Suppressor macrophage treated with lipopolysaccharide for 1 hour (primary cell): ENCODE data around the gene CWC22.
"Not testable (repeated sequence)": the region's sequence is repeated elsewhere in the genome, so short reads cannot be mapped to it uniquely, and the experiment has no call there.

Source experiments
- DNase-seq, 3 donors: peaks; one replicate each; pipeline ENCODE4 v3.0.0-alpha.2; 2020 to 2022

CWC22 gene

DNA sequence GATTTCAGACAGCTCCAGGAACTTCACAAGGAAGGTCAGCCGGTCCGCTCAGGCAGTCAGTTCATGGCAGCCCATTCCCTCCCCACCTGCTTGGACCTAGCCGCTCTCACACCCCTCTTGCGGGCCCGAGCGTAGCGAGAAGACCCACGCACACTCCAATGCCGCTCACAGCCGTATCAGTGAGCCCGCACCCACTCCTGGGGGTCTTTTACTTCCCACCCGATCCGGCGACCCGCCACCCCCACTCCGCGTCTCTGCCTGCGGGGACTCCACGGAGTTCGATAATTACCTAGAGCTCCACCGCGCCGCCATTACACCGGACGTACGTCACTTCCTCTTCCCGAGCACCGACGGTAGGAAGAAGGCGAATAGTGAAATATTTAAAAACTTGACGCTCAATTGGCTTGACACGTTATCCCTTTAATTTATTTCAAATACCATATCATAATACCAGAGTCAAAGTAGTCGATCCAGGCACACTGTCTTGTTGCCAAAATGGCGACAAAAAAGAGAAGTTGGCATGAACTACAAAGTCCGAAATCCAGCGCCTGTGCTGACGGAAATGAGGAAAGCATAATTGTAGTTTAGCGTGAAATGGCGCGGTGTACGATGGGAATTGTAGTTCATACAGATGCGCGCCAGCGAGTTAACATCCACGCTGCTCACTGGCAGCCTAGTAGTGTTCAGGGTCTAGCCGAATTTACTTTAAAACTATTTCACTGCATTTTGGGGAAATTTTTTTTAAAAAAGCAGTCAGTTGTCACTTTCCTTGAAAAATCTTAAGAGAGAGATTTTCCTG is at the start of gene CWC22:
CWC22 (minus strand) TSS at position 517 of the 799 bp plus-strand sequence. CDS start 13,956 bp downstream, outside the sequence.
- peak; percentile 91 to 97 (median 95) for DNase-seq

GRCh38 chr2:180056367-180057118 is 49.4 kb upstream of the CWC22 start:
- DNase-seq: no peak

GRCh38 chr2:180054576-180054975 is 47.5 kb upstream of the CWC22 start:
- not testable (repeated sequence) for DNase-seq

DNA sequence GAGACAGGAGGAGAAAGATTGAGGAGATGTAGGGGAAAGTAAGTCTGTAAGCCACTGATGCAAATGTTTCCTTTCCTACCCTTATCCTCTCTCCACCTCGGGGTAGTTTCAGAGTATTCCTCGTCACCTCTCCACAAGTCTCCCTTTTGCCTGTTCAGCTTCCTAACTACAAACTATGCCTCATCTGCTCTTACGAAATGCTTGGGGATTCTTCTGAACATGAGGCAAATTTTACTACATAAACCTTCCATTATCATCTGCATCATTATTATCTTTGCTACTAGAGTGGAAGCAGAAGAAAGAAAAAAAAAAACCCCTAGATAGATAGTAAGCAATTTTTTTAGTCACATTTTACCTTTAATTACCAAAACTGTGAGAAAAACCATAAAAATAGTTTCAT is 43.1 kb upstream of the CWC22 start:
- DNase-seq: no peak

DNA sequence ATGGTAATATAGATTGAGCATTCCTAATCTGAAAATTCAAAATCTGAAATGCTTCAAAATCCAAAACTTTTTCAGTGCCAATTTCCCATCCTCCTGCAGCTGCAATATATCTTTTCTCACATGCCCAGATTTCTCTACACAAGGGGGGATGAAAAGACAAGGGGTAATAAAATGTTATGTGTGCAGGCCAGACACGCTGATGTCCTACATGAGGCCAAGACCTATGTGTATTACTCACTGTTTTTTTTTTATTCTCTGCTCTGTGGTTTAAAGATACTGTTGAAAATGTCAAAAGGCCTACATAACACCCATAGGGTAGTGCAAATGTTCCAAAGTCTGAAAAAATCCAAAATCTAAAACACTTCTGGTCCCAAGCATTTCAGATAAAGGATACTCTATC is 41.2 kb upstream of the CWC22 start:
- DNase-seq: no peak

GRCh38 chr2:180046776-180047175 is 39.7 kb upstream of the CWC22 start:
- no peak for DNase-seq

GRCh38 chr2:180046202-180046601 is 39.1 kb upstream of the CWC22 start:
- no peak for DNase-seq

DNA sequence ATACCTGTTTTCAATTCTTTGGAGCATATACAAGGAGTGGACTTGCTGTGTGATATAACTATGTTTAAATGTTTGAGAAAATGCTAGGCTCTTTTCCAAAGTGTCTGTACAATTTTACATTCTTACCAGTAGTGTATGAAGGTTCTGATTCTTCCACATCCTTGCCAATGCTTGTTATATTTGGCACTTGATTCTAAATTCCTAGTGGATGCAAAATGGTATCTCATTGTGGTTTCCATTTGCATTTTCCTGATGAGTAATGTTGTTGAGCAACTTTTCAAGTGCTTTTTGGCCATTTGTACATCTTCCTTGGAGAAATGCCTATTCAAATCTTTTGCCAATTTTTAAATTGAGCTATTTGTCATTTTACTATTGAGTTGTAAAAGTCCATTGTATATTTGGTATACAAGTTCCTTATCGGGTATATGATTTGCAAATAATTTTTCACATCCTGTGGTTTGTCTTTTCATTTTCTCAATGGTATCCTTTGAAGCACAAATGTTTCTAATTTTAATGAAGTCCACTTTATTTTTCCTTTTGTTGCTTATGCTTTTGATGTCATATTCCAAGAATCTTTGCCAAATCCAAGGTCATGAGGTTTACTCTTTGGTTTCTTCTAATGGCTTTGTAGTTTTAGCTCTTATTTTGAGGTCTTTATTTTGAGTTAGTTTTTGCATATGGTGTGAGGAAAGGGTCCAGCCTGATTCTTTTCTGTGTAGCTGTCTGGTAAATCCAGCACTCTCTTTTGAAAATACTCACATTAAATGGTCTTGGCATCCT is 33.2 kb upstream of the CWC22 start:
- DNase-seq: no peak

DNA sequence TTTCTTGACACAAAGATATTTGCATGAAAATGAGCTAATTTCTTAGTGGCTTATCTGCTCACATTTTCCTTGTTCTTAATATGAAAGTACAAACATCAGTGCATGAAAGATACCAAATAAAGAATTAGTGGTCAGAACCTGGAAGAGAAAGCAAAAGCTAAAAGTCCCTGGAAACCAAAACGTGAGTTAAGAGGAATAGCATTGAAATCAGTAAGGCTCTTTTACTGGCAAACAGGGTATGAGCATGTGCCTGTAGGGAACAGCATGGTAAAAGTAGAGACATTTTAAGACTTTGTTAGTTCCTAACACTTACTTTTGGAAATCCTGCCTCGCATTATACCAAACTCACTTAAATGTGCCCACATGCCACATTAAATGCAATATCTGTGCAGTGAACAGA is 31.9 kb upstream of the CWC22 start:
- no peak for DNase-seq

DNA sequence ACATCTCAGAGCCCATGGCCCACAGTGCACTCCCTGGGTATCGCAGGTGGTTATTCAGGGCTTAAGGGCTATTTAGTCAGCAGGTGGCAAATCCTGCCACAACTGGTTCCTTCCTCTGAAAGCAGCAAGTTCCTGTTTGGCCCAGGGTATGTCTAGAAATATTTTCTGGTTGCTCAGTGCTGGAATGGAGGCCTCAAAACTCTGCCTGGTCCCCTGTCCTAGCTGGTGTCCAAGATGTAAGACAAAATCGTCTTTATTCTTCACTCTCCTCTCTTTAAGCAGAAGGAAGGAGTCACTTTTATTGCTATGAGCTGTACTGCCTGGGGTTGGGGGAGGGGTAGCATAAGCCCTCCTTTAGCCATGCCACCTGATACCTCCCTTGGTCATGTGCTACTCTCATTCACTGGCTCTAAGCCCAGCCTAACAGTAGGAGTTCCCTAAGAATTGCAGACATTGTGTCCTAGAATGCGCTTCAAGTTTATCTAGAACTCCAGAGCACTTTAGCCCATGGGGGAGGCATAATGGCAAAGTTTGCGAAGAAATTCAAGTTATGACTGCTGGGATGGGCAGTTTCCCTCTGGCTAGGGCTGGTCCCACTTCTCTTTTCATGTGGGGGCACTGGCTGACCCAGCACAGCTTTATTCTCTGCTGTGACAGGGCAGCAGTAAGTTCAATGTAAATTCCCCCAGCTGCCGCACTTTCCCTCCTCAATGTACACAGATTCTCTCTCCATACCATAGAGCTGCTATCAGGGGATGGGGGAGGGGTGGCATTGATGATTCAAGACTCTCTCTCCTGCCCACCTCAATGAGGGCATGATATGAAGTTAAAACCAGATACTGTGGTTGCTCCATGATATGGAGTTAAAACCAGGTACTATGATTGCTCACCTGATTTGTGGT is 27.1 kb upstream of the CWC22 start:
- no peak for DNase-seq

GRCh38 chr2:180029575-180029974 is 22.5 kb upstream of the CWC22 start:
- no peak for DNase-seq

- DNase-seq: no peak
These were observed 14.8 kb upstream of the CWC22 start for GRCh38 chr2:180021850-180022249.

DNA sequence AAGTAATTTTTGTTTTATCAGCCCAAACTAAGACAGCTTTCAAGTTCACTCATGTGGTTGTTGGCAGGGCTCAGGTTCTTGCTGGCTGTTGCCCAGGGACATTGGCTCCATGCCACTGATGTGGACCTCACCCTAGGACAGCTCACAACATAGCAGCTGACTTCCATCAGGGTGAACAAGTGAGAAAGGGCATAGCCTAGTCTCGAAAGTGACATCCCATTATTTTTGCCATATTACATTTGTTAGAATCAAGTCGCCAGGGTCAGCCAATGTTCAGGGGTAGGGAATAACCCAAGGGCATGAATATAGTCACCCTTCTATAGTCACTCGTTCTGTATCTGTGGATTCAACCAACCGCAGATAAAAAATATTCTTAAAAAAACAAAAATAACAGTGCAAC is 10.7 kb upstream of the CWC22 start:
- no peak for DNase-seq

DNA sequence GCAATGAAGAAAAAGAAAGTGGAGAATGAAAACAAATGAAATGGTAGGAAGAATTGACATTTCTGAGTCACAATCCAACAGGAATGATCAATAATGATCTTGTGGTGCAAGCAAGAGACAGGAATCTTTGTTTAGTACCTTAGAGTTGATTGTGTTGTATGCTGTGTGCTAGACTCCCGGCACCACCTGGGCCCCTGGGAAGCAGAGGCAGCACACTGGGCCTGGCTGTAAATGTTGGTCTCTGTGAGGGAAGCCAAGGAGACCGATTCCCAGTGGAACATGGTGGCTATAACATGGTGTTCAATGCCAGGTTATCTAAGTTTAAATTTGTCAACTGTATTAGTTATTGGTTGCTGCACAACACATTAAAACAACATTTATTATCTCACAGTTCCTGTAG is 9.8 kb upstream of the CWC22 start:
- DNase-seq: no peak

DNA sequence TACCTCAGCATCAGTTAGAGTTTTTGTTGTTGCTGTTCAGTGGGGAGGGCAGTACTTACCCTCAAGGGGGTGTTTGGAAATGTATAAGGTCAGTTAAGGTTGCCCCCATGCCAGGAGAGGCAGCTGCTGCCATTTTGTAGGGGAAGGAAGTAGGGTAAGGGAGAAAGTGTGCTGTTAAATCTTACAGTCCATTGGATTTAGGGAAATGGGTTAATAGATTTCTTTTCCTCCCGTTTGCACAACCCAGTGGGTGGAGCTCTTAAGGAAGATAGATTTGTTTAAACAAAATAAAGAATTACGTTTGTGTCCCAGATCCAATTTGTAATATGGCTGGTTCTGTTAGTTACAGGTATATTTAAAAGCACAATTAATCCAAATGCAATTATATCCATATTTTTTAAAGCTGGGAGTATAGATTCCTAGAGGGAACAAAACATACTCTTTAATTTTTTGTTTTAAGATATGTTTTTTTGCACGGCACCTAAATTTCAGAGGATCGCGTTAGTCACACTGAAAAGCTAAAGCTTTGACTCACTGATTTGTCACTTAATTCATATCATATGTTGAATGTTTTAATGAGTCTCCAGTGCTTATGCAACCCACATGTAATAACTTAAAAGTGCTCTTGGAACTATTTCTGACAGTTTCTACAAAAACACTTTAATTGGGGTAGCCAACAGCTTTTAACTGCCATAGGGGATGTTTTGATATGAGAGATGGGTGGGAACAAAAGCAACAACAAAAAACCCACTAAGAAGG is 9.0 kb upstream of the CWC22 start:
- DNase-seq: no peak

- DNase-seq: peak in 2 of 3 donors; percentile 20 to 28
These were observed 5.4 kb upstream of the CWC22 start for GRCh38 chr2:180012523-180012922.

GRCh38 chr2:180010701-180011100 is 3.6 kb upstream of the CWC22 start:
- DNase-seq: no peak

DNA sequence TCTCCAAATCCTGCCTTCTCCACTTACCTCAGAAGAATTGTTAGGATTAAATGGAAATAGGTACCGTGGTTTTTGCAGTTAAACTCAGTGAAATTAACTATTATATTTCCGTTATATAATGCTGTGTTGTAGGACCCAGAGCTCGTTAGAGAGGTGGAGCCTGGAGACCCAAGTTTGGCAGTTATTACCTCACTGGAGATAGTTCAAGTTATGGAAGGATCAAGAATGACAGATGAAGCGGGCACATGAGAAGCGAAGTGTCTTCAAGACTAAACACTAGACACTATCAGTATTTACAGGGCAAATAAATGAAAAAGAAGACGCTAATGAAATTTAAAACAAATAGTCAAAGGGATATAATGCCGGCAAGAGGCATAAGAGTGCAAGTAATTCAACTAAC is 866 bp downstream of the CWC22 start:
- no peak for DNase-seq

- DNase-seq: not testable (repeated sequence)
These were observed 1.6 kb downstream of the CWC22 start for GRCh38 chr2:180005465-180005864.

GRCh38 chr2:180004731-180005130 is 2.4 kb downstream of the CWC22 start:
- no peak for DNase-seq

DNA sequence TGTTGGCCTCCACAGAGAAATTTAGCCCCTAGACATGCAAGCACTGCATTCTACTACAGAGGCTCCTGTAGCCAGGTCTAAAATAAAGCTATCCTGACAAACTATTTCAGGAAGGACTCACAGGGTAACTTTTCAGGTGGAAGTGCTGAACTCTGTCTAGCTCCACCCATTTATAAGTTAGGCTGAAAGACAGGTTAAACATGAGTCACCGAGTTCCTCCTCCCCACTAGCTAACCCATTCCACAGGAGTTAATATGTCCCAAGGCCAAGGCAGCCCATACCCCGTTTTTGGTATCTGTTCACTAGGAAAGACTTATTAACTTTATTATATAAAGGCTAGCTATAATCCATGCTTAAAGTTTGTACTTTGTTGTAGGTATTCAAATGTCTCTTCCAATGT is 3.5 kb downstream of the CWC22 start:
- DNase-seq: no peak

DNA sequence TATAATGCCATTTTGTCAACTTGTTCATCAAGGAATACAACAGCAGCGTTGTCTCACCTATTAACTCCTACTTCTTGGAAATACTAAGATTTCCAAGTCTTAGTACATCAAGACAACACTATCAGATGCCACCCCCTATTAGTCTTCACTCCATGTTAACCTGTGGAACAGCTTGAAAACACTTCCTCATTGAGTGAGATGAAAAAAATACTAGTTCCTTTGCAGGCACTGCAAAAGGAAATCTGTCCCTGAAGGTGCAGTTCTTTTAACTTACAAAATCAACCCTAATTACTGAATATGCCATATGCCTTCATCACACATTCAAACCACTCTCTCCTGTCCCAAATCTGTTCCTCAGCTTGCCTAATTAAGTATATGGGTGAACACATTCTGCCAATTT is 4.0 kb downstream of the CWC22 start:
- DNase-seq: no peak
